ENCODE results near the gene TSPO.

- TF ChIP-seq, protein P1, sequence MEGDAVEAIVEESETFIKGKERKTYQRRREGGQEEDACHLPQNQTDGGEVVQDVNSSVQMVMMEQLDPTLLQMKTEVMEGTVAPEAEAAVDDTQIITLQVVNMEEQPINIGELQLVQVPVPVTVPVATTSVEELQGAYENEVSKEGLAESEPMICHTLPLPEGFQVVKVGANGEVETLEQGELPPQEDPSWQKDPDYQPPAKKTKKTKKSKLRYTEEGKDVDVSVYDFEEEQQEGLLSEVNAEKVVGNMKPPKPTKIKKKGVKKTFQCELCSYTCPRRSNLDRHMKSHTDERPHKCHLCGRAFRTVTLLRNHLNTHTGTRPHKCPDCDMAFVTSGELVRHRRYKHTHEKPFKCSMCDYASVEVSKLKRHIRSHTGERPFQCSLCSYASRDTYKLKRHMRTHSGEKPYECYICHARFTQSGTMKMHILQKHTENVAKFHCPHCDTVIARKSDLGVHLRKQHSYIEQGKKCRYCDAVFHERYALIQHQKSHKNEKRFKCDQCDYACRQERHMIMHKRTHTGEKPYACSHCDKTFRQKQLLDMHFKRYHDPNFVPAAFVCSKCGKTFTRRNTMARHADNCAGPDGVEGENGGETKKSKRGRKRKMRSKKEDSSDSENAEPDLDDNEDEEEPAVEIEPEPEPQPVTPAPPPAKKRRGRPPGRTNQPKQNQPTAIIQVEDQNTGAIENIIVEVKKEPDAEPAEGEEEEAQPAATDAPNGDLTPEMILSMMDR (IDR thresholded peaks at IDR 0.05) = no peak
- TF ChIP-seq JUND (IDR thresholded peaks at IDR 0.05) = no peak
- no peak for TF ChIP-seq MXI1 (IDR thresholded peaks at IDR 0.05; ENCODE audit: low read depth, low read length)
- TF ChIP-seq EZH2phosphoT487 (IDR thresholded peaks at IDR 0.05; ENCODE audit: borderline replicate concordance, low read depth) = no peak
- TF ChIP-seq, protein P2, sequence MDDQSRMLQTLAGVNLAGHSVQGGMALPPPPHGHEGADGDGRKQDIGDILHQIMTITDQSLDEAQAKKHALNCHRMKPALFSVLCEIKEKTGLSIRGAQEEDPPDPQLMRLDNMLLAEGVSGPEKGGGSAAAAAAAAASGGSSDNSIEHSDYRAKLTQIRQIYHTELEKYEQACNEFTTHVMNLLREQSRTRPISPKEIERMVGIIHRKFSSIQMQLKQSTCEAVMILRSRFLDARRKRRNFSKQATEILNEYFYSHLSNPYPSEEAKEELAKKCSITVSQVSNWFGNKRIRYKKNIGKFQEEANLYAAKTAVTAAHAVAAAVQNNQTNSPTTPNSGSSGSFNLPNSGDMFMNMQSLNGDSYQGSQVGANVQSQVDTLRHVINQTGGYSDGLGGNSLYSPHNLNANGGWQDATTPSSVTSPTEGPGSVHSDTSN (IDR thresholded peaks at IDR 0.05) = no peak
- TF ChIP-seq YY1 (IDR thresholded peaks at IDR 0.05; ENCODE audit: low read depth) = no peak
- TF ChIP-seq, protein P3, sequence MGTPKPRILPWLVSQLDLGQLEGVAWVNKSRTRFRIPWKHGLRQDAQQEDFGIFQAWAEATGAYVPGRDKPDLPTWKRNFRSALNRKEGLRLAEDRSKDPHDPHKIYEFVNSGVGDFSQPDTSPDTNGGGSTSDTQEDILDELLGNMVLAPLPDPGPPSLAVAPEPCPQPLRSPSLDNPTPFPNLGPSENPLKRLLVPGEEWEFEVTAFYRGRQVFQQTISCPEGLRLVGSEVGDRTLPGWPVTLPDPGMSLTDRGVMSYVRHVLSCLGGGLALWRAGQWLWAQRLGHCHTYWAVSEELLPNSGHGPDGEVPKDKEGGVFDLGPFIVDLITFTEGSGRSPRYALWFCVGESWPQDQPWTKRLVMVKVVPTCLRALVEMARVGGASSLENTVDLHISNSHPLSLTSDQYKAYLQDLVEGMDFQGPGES (IDR thresholded peaks at IDR 0.05; ENCODE audit: low read depth, low read length) = no peak
Measured at GRCh38 chr22:43182118-43182517, 30.8 kb downstream of the TSPO start.

All from SK-N-SH (cell line).